ACC112 (cell line): ENCODE data around the gene C16orf90.
"Not testable (repeated sequence)": the region's sequence is repeated elsewhere in the genome, so short reads cannot be mapped to it uniquely, and the experiment has no call there.

Source experiments
- H2AFZ ChIP-seq: fragments of 200-600 bp; sonication (generic); one replicate; pipeline ENCODE4 v1.6.0; 2017; ENCODE audit warnings: antibody characterized with exemption, low read length; ENCODE audit not compliant: unreplicated experiment
- H3K27ac ChIP-seq: fragments of 200-600 bp; sonication (generic); 2 replicates; pipeline ENCODE4 v1.5.1; 2014; ENCODE audit warnings: low read depth, mild to moderate bottlenecking, antibody characterized with exemption, low read length, moderate library complexity
- H3K27me3 ChIP-seq: fragments of 200-600 bp; sonication (generic); 2 replicates; pipeline ENCODE4 v1.6.1; 2014; ENCODE audit warnings: mild to moderate bottlenecking, antibody characterized with exemption, low read length, moderate library complexity, mixed read lengths; ENCODE audit not compliant: insufficient read depth
- H3K36me3 ChIP-seq: fragments of 200-600 bp; sonication (generic); 2 replicates; pipeline ENCODE4 v1.6.1; 2016; ENCODE audit warnings: mild to moderate bottlenecking, antibody characterized with exemption, low read length, moderate library complexity, mixed read lengths; ENCODE audit not compliant: insufficient read depth
- H3K4me1 ChIP-seq: fragments of 200-600 bp; sonication (generic); one replicate; pipeline ENCODE4 v1.6.1; 2016; ENCODE audit warnings: low read length, mixed read lengths; ENCODE audit not compliant: insufficient read depth, unreplicated experiment, control insufficient read depth
- H3K4me3 ChIP-seq: fragments of 200-600 bp; sonication (generic); 2 replicates; pipeline ENCODE4 v1.5.1; 2014; ENCODE audit warnings: mild to moderate bottlenecking, low read depth, low read length
- H3K79me2 ChIP-seq: fragments of 200-600 bp; sonication (generic); one replicate; pipeline ENCODE4 v1.6.0; 2016; ENCODE audit warnings: low read length; ENCODE audit not compliant: control insufficient read depth, unreplicated experiment, insufficient read depth

C16orf90 gene

DNA sequence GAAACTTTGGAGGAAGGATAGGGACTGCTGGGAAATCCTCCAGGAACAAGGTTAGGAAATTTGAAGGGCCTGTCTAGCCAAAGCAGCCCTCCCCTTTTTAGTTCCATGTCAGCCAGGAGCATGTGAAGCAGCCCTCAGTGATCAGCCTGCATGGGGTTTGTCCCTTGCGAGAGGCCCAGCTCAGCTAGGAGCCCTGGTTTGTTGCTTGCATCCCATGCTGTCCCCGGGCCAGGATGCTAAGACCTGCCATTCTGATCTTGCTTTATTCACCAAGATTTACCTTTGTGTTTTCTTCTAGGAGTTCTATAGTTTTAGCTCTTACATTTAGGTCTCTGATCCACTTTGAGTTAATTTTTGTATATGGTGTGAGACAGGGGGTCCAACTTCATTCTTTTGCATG, 33.1 kb upstream of the C16orf90 start:
- H2AFZ ChIP-seq = no peak overlapping the region
- H3K4me1 ChIP-seq = no peaks in the 10 kb centered on the region
- H3K36me3 ChIP-seq = 0 out of 2 replicates have a peak, but pooled peaks cover 5% of the 10 kb centered on the region
- no peak overlapping the region for H3K27ac ChIP-seq
- H3K79me2 ChIP-seq = no peaks in the 10 kb centered on the region
- H3K4me3 ChIP-seq = no peak overlapping the region
- H3K27me3 ChIP-seq = no peaks in the 10 kb centered on the region

DNA sequence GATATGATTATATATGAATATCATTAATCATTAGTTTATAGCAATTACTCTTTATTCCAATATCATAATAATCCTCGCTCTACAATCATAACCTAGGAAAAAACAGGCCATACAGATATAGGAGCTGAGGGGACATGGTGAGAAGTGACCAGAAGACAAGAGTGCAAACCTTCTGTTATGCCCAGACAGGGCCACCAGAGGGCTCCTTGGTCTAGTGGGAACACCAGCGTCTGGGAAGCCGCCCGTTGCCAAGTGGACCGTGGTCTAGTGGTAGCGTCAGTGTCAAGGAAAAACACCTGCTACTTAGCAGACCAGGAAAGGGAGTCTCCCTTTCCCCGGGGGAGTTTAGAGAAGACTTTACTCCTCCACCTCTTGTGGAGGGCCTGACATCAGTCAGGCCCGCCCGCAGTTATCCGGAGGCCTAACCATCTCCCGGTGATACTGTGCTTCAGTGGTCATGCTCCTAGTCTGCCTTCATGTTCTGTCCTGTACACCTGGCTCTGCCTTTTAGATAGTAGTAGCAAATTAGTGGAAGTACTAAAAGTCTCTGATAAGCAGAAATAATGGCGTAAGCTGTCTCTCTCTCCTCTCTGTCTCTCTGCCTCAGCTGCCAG, 32.0 kb upstream of the C16orf90 start:
- H3K27ac ChIP-seq, H3K4me3 ChIP-seq, H2AFZ ChIP-seq, H3K79me2 ChIP-seq, H3K4me1 ChIP-seq, H3K36me3 ChIP-seq, H3K27me3 ChIP-seq: not testable (repeated sequence)

DNA sequence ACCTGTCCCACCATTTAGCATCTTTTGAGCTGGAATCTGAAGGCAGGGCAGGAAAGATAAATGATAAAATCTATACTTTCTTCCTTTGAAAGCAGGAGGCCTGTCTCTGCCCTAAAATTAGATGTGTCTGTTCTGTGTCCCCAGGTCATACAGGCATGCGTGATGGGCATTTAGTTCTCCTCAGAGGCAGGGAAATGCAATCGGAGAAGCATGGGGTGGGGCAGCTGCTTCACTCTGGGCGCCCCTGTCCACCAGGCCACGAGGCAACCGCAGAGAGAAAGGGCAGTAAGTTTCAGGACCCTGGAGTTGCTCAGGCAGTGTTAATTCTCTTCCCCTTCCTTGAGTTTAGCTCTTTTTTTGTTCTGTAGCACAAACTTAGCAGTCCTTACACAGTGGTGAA, 30.7 kb upstream of the C16orf90 start:
- no peaks in the 10 kb centered on the region for H3K79me2 ChIP-seq
- H2AFZ ChIP-seq = no peak overlapping the region
- H3K4me1 ChIP-seq = no peaks in the 10 kb centered on the region
- no peaks in the 10 kb centered on the region; the same call in 1 of the 2 replicates for H3K36me3 ChIP-seq
- H3K27me3 ChIP-seq = no peaks in the 10 kb centered on the region
- H3K4me3 ChIP-seq = no peak overlapping the region
- H3K27ac ChIP-seq = no peak overlapping the region

DNA sequence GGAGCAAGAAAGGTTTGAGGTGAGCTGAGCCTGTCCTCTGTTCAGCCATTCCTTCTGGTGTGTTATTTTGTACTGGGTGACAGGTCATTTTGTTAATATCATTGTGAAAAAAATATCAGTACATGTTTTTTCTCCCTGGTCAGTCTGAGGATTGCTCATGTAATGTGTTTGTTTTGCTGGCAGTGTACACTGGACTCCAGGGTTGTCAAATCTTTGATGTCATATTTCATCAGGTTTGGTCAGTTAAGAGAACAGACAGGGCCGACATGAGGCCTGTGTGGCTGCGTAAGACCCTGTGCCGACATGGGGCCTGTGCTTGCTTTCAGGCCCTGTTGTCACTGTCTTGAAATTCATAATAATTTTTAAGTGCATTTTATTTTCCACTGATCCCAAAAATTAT, 28.0 kb upstream of the C16orf90 start:
- H3K36me3 ChIP-seq = no peaks in the 10 kb centered on the region; the same call in 1 of the 2 replicates
- no peaks in the 10 kb centered on the region for H3K27me3 ChIP-seq
- H3K4me1 ChIP-seq = no peaks in the 10 kb centered on the region
- H3K79me2 ChIP-seq = no peaks in the 10 kb centered on the region
- H3K4me3 ChIP-seq = no peak overlapping the region
- no peak overlapping the region for H3K27ac ChIP-seq
- H2AFZ ChIP-seq = no peak overlapping the region

DNA sequence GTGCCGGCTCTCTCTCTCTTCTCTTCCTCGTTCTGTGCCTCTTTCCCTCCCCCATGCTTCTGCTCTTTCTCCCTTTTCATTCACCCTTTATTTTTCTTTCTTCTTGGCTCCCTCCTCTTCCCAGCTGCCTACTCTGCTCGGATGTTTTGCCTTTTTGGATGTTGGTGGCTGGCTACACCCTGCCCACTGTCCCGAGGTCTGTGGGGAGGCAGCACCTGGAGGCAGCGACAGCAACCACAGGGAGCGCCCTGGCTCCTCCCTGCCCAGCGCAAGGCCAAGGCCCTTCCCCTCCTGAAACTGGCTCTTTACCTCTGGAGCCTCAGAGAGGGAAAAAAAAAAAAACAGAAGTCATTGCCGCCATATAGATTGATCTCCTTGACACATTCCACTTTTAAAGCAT, 25.6 kb upstream of the C16orf90 start:
- H3K27me3 ChIP-seq = no peaks in the 10 kb centered on the region
- no peaks in the 10 kb centered on the region for H3K79me2 ChIP-seq
- H2AFZ ChIP-seq = no peak overlapping the region
- no peak overlapping the region for H3K27ac ChIP-seq
- H3K4me1 ChIP-seq = no peaks in the 10 kb centered on the region
- H3K4me3 ChIP-seq = no peak overlapping the region
- H3K36me3 ChIP-seq = peaks cover 7% of the 10 kb centered on the region

DNA sequence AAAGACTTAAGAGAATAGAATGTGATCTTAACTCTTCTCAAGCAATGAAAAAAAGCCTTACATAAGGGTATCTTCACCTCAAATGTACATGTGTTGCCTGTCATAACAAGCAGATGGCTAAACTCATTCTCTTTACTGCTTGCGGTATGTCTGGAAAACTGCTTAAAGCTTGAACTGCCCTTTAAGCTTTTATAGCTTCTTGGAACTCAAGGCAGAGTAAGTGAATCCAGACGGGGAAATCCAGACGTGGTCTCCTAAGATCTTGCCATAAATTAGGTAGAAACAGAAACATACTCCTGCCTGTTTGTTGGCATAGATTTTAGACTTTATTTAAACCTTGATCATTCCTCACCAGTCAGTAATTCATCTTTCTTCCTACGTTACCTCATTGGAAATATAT, 25.1 kb upstream of the C16orf90 start:
- H3K4me1 ChIP-seq = no peaks in the 10 kb centered on the region
- H3K36me3 ChIP-seq = peaks cover 9% of the 10 kb centered on the region
- no peak overlapping the region for H3K27ac ChIP-seq
- H3K79me2 ChIP-seq = no peaks in the 10 kb centered on the region
- no peaks in the 10 kb centered on the region for H3K27me3 ChIP-seq
- H3K4me3 ChIP-seq = no peak overlapping the region
- no peak overlapping the region for H2AFZ ChIP-seq

DNA sequence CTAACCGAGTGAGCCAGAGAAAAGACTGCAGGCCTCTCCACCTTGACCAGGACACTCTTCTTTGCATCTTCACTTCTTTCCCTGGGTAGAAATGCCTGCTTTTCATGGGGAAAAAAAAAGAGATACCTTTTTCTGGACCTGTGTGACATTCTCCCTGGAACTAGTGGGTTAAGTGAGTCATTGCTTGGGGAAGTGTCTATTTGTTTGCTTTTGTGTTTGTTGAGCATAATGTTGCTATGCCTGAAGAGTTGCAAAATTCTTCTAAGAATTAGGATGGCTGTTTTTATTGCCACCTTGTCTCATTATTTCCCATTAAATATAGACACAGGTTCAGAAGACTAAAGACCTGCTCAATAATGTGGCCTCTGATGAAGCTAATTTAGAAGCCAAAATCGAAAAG, 24.3 kb upstream of the C16orf90 start:
- H3K4me1 ChIP-seq = peaks cover 5% of the 10 kb centered on the region
- H3K4me3 ChIP-seq = no peak overlapping the region
- no peaks in the 10 kb centered on the region for H3K79me2 ChIP-seq
- H2AFZ ChIP-seq = no peak overlapping the region
- H3K27me3 ChIP-seq = no peaks in the 10 kb centered on the region
- no peak overlapping the region for H3K27ac ChIP-seq
- peaks cover 9% of the 10 kb centered on the region for H3K36me3 ChIP-seq

DNA sequence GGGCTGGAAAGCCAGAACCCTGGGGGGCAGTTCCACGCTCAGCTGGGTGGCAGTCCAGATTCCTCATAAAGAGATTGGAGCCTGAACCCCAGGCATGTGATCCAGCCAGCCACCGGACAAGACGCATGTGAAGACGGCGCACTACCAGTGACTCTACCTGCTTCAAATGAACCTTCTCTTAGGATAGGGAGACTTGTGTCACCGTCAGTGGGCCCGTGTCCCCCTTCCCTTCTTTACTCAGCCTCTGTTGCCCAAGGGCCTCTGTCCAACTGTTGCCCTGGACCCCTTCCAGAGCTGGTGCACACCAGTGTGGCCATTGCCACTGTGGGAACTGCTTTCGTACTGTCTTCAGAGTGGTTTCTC, 23.7 kb upstream of the C16orf90 start:
- Histone ChIP-seq H3K36me3 (peaks cover 9% of the 10 kb centered on the region), H2AFZ (no peak overlapping the region), H3K27me3 (no peaks in the 10 kb centered on the region), H3K79me2 (no peaks in the 10 kb centered on the region), H3K4me1 (peaks cover 10% of the 10 kb centered on the region), H3K27ac (no peak overlapping the region), H3K4me3 (no peak overlapping the region)

DNA sequence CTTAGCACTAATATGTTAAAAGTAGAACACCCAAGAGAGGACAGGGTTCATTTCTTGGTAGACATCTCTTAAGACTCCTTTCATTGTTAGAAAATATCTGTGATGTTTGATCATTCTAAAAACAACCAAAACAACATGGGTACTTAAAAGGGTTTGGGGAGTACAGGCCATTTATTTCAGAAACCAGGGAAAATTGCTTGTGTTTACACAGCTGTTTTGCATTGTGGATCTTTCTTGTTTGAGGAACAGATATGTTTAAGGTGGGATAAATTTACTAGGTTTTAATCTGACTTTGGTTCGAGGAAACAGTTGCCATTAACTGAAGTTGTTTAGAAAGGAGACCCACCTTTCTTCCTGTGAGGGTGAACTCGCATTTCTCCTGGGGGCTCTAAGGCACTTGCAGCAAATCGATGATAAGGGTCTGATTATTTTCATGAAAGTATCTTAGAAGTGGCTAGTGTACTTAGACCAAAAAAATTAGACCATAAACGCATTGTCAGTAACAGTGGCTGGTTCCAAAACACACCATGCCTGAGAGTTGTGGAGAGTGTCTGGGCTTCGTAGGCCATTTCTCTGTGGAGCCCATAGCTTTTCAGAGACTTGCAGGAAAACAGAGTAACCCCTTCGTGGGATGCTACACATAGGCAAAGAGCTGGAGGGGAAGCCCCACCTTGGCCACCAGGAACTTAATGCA, 23.1 kb upstream of the C16orf90 start:
- Histone ChIP-seq H3K27me3 (no peaks in the 10 kb centered on the region), H3K4me1 (peaks cover 10% of the 10 kb centered on the region), H2AFZ (no peak overlapping the region), H3K79me2 (no peaks in the 10 kb centered on the region), H3K36me3 (peaks cover 9% of the 10 kb centered on the region), H3K4me3 (no peak overlapping the region), H3K27ac (no peak overlapping the region)

DNA sequence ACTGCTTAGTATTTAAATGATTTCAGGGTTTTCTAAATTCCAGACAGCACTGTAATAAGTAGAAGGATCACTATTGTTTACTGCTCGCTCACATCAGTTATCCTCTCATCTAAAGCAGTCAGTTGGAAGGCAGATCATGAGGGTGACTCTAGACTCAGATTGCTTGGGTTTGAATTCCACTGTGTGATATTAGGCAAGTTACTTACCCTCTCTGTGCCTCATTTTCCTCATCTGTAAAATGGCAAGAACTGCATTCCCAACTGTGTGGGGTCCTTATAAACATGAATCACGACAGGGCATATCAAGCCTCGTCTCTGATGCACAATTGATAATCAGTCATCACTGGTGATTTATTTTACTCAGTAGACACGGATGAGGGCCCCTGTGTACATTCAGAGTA, 20.6 kb upstream of the C16orf90 start:
- Histone ChIP-seq H3K79me2 (no peaks in the 10 kb centered on the region), H2AFZ (no peak overlapping the region), H3K4me3 (no peak overlapping the region), H3K27ac (no peak overlapping the region), H3K4me1 (peaks cover 10% of the 10 kb centered on the region), H3K27me3 (no peaks in the 10 kb centered on the region), H3K36me3 (peaks cover 12% of the 10 kb centered on the region)

DNA sequence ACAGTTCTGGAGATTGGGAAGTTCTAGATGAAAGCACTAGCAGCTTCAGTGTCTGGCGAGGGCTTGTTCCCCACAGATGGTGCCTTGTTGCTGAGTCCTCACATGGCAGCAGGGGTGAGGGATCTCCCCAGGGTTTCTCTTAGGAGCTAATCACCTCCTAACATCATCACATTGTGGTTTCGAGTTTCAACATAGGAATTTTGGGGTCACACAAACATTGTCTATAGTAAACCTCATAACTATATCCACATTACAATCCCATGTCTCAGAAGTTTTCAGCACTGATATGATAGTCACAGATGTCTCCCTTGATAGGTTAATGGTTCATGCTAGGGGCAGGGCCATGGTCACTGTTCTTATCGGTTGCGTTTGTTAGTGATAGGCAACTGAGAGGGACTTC, 19.3 kb upstream of the C16orf90 start:
- peaks cover 10% of the 10 kb centered on the region for H3K4me1 ChIP-seq
- H3K27ac ChIP-seq = no peak overlapping the region
- no peak overlapping the region for H2AFZ ChIP-seq
- H3K4me3 ChIP-seq = no peak overlapping the region
- H3K79me2 ChIP-seq = no peaks in the 10 kb centered on the region
- H3K36me3 ChIP-seq = peaks cover 17% of the 10 kb centered on the region
- H3K27me3 ChIP-seq = no peaks in the 10 kb centered on the region
